Mesenchymal stem cell (in vitro differentiated cells and primary cell): ENCODE measurements around the gene ATP6V0D1.

Experiments
- DNase-seq: peaks from one replicate; pipeline ENCODE4 v3.0.0-alpha.2; 2013
- H2AFZ ChIP-seq: one replicate; pipeline ENCODE4 v1.6.1; 2013; ENCODE audit warnings: low read depth, mild to moderate bottlenecking, control low read depth, inconsistent platforms, low read length, moderate library complexity
- H2AK5ac ChIP-seq: 2 replicates; pipeline ENCODE4 v1.6.1; 2013; ENCODE audit warnings: low read length, moderate library complexity, mild to moderate bottlenecking, inconsistent platforms; ENCODE audit not compliant: severe bottlenecking
- H2BK120ac ChIP-seq: one replicate; pipeline ENCODE4 v1.6.1; 2013; ENCODE audit warnings: low read depth, mild to moderate bottlenecking, inconsistent platforms, low read length, moderate library complexity
- H2BK12ac ChIP-seq, 2 experiments: one replicate each; pipeline ENCODE4 v1.6.1; 2013; ENCODE audit warnings: inconsistent platforms in 2 of 2, low read length in 2 of 2, mild to moderate bottlenecking in 2 of 2, moderate library complexity in 2 of 2, control low read depth in 1 of 2
- H2BK15ac ChIP-seq: one replicate; pipeline ENCODE4 v1.6.1; 2013; ENCODE audit warnings: mild to moderate bottlenecking, low read depth, inconsistent platforms; ENCODE audit not compliant: poor library complexity, severe bottlenecking
- H2BK5ac ChIP-seq: 2 replicates; pipeline ENCODE4 v1.6.1; 2013; ENCODE audit warnings: low read depth, mild to moderate bottlenecking, low read length, control low read depth, inconsistent platforms; ENCODE audit not compliant: poor library complexity, severe bottlenecking
- H3K14ac ChIP-seq, 2 experiments: one replicate each; pipeline ENCODE4 v1.6.1; 2013; ENCODE audit warnings: inconsistent platforms in 2 of 2, low read length in 2 of 2, control low read depth in 1 of 2, mild to moderate bottlenecking in 1 of 2, moderate library complexity in 1 of 2
- H3K18ac ChIP-seq, 2 experiments: one replicate each; pipeline ENCODE4 v1.6.1; 2013; ENCODE audit warnings: inconsistent platforms in 2 of 2, low read length in 2 of 2, control low read depth in 1 of 2, low read depth in 1 of 2, mild to moderate bottlenecking in 1 of 2
- H3K23ac ChIP-seq, 2 experiments: one replicate each; pipeline ENCODE4 v1.6.1; 2013; ENCODE audit warnings: inconsistent platforms in 2 of 2, low read length in 2 of 2, mild to moderate bottlenecking in 2 of 2, moderate library complexity in 2 of 2, control low read depth in 1 of 2
- H3K27ac ChIP-seq: 2 replicates; pipeline ENCODE4 v1.5.1; 2013; ENCODE audit warnings: mild to moderate bottlenecking, moderate library complexity, low read length, control low read depth, inconsistent platforms; ENCODE audit not compliant: poor library complexity, severe bottlenecking
- H3K27me3 ChIP-seq, 2 experiments: 2 replicates each; pipeline versions ENCODE4 v1.6.1 to v1.7.0; 2013; ENCODE audit warnings: low read length in 2 of 2, mild to moderate bottlenecking in 2 of 2, moderate library complexity in 2 of 2, control low read depth in 1 of 2, inconsistent platforms in 1 of 2; ENCODE audit not compliant: control insufficient read depth in 1 of 2, insufficient read depth in 1 of 2
- H3K36me3 ChIP-seq, 2 experiments: 2 replicates each; pipeline versions ENCODE4 v1.6.1 to v1.7.0; 2013; ENCODE audit warnings: low read length in 2 of 2, control low read depth in 1 of 2, inconsistent platforms in 1 of 2, low read depth in 1 of 2, mild to moderate bottlenecking in 1 of 2; ENCODE audit not compliant: insufficient read depth in 2 of 2, control insufficient read depth in 1 of 2
- H3K4ac ChIP-seq, 2 experiments: one replicate each; pipeline ENCODE4 v1.6.1; 2013; ENCODE audit warnings: inconsistent platforms in 2 of 2, low read length in 2 of 2, mild to moderate bottlenecking in 2 of 2, moderate library complexity in 2 of 2, control low read depth in 1 of 2, low read depth in 1 of 2
- H3K4me1 ChIP-seq: 2 replicates; pipeline ENCODE4 v1.6.1; 2013; ENCODE audit warnings: low read depth, low read length, control low read depth; ENCODE audit not compliant: control insufficient read depth, insufficient read depth
- H3K4me2 ChIP-seq: 2 replicates; pipeline ENCODE4 v1.6.1; 2013; ENCODE audit warnings: low read length, mild to moderate bottlenecking, inconsistent platforms; ENCODE audit not compliant: poor library complexity, severe bottlenecking
- H3K4me3 ChIP-seq, 2 experiments: 2 replicates each; pipeline versions ENCODE4 v1.5.1 to v1.7.0; 2013; ENCODE audit warnings: low read length in 2 of 2, mild to moderate bottlenecking in 2 of 2, control low read depth in 1 of 2, low read depth in 1 of 2; ENCODE audit not compliant: insufficient read depth in 1 of 2
- H3K79me1 ChIP-seq: replicated peaks from 2 replicates; pipeline ENCODE4 v1.6.1; 2013; ENCODE audit warnings: mild to moderate bottlenecking, control low read depth, low read length, inconsistent platforms; ENCODE audit not compliant: poor library complexity, severe bottlenecking
- H3K9ac ChIP-seq: 2 replicates; pipeline ENCODE4 v1.7.0; 2013; ENCODE audit warnings: mild to moderate bottlenecking, low read length, moderate library complexity
- H3K9me3 ChIP-seq: 2 replicates; pipeline ENCODE4 v1.7.0; 2013; ENCODE audit warnings: mild to moderate bottlenecking, low read length; ENCODE audit not compliant: control insufficient read depth
- H4K8ac ChIP-seq: one replicate; pipeline ENCODE4 v1.6.1; 2013; ENCODE audit warnings: inconsistent platforms, mild to moderate bottlenecking, low read length, moderate library complexity
- H4K91ac ChIP-seq: one replicate; pipeline ENCODE4 v1.6.1; 2013; ENCODE audit warnings: mild to moderate bottlenecking, low read length, inconsistent platforms
- WGBS: methylation state at CpG from one replicate; pipeline ENCODE4 v1.1.7; 2013; ENCODE audit warnings: mixed read lengths; 5-methylcytosine and 5-hydroxymethylcytosine counted together

The ATP6V0D1 gene

GRCh38 chr16:67525176-67525860 is 44.4 kb upstream of the ATP6V0D1 start:
- DNase-seq = no peak
- Histone ChIP-seq H3K4me3 (no peak overlapping the region), H2BK120ac (no peak overlapping the region), H3K18ac (no peak overlapping the region), H3K4ac (no peak overlapping the region), H4K91ac (no peak overlapping the region), H3K9me3 (no peaks in the 10 kb centered on the region), H2BK12ac (no peak overlapping the region), H4K8ac (no peak overlapping the region), H3K79me1 (peaks cover 5% of the 10 kb centered on the region), H3K4me1 (peaks cover 20% of the 10 kb centered on the region), H3K14ac (no peak overlapping the region), H2BK15ac (no peak overlapping the region), H3K23ac (no peak overlapping the region), H3K36me3 (no peaks in the 10 kb centered on the region), H3K27ac (no peak overlapping the region), H2AK5ac (no peak overlapping the region), H3K27me3 (no peaks in the 10 kb centered on the region), H3K4me2 (no peak overlapping the region), H2BK5ac (no peak overlapping the region), H3K9ac (no peak overlapping the region), H2AFZ (no peak overlapping the region)
- 82% methylated on average over 10 of the region's 11 CpGs for WGBS

- Histone ChIP-seq H2BK12ac (peak overlapping the region in 1 of 2 experiments; percentile 19), H3K4me2 (peak overlapping the region; percentile 98), H3K36me3 (no peaks in the 10 kb centered on the region), H3K14ac (peak overlapping the region in 1 of 2 experiments; percentile 85), H3K4me1 (peaks cover 25% of the 10 kb centered on the region), H3K9ac (peak overlapping the region; percentile 86), H2BK5ac (peak overlapping the region; percentile 20), H2AK5ac (no peak overlapping the region), H4K8ac (peak overlapping the region; percentile 96), H3K27ac (peak overlapping the region; percentile 97), H3K27me3 (no peaks in the 10 kb centered on the region), H4K91ac (peak overlapping the region; percentile 85), H3K79me1 (no peaks in the 10 kb centered on the region), H3K18ac (peak overlapping the region; percentile 73 to 89), H2BK120ac (no peak overlapping the region), H3K9me3 (no peaks in the 10 kb centered on the region), H3K23ac (no peak overlapping the region), H3K4ac (peak overlapping the region; percentile 46 to 89), H2AFZ (peak overlapping the region; percentile 79), H2BK15ac (peak overlapping the region; percentile 99), H3K4me3 (peak overlapping the region; percentile 42 to 75)
- WGBS = 2% methylated on average over 21 of the region's 25 CpGs
- peak; percentile 98 for DNase-seq
These were observed 40.3 kb upstream of the ATP6V0D1 start for GRCh38 chr16:67521095-67521804.

DNA sequence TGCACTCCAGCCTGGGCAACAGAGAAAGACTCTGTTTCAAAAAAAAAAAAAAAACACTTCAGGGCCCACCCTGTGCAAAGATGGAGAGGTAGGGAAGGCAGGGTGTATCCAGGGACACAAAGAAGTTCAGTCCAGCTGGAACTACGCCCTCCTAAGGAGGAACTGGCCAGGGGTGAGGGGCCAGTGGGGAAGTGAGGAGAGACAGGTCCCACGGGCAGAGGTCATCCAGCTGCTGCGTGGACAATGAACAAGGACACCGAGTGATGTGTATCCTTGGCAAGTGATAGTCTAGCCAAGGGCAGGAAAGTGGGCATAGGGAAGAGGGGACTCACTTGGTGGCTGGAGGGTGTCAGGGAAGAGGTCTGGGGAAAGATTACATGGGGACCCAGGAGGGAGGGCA is 38.3 kb upstream of the ATP6V0D1 start:
- H3K27ac ChIP-seq = no peak overlapping the region
- no peak overlapping the region for H2AFZ ChIP-seq
- no peak overlapping the region for H3K4ac ChIP-seq
- peaks cover 24% of the 10 kb centered on the region for H3K4me1 ChIP-seq
- H4K91ac ChIP-seq = no peak overlapping the region
- H2BK5ac ChIP-seq = no peak overlapping the region
- H2BK12ac ChIP-seq = no peak overlapping the region
- no peak overlapping the region for H3K4me2 ChIP-seq
- WGBS = 89% methylated on average over 4 of the region's 4 CpGs
- no peak for DNase-seq
- H3K4me3 ChIP-seq = no peak overlapping the region
- H2BK120ac ChIP-seq = no peak overlapping the region
- no peaks in the 10 kb centered on the region for H3K27me3 ChIP-seq
- no peaks in the 10 kb centered on the region for H3K36me3 ChIP-seq
- H2BK15ac ChIP-seq = no peak overlapping the region
- H3K79me1 ChIP-seq = no peaks in the 10 kb centered on the region
- no peak overlapping the region for H3K23ac ChIP-seq
- H3K9me3 ChIP-seq = no peaks in the 10 kb centered on the region
- no peak overlapping the region for H3K18ac ChIP-seq
- H3K9ac ChIP-seq = no peak overlapping the region
- no peak overlapping the region for H4K8ac ChIP-seq
- peak overlapping the region; percentile 36 for H2AK5ac ChIP-seq
- H3K14ac ChIP-seq = no peak overlapping the region

GRCh38 chr16:67518676-67519075 is 37.7 kb upstream of the ATP6V0D1 start:
- Histone ChIP-seq H2BK15ac (no peak overlapping the region), H3K4me2 (no peak overlapping the region), H3K18ac (no peak overlapping the region), H3K9me3 (no peaks in the 10 kb centered on the region), H2BK120ac (no peak overlapping the region), H2AFZ (no peak overlapping the region), H3K4me1 (peaks cover 24% of the 10 kb centered on the region), H3K9ac (peak overlapping the region; percentile 28), H3K36me3 (no peaks in the 10 kb centered on the region), H4K8ac (no peak overlapping the region), H3K27me3 (no peaks in the 10 kb centered on the region), H3K4me3 (no peak overlapping the region), H3K14ac (no peak overlapping the region), H3K23ac (no peak overlapping the region), H2AK5ac (no peak overlapping the region), H2BK5ac (no peak overlapping the region), H3K4ac (no peak overlapping the region), H3K27ac (no peak overlapping the region), H4K91ac (no peak overlapping the region), H3K79me1 (no peaks in the 10 kb centered on the region), H2BK12ac (no peak overlapping the region)
- 87% methylated on average over 8 of the region's 8 CpGs for WGBS
- DNase-seq = no peak
